Tibial artery (tissue), 4 donors: ENCODE data around the gene CCNL2.

Source experiments
- DNase-seq, 2 donors: peaks; one replicate each; pipeline ENCODE4 v3.0.0-alpha.2; 2019
- H3K27ac ChIP-seq, 2 donors: fragments of 200-600 bp; sonication (generic) in 1 of 2; 1 replicate in 1 of 2; 2 replicates in 1 of 2; pipeline ENCODE4 v1.5.1; 2018 to 2019; ENCODE audit warnings: mild to moderate bottlenecking in 1 of 2
- H3K27me3 ChIP-seq, 2 donors: fragments of 200-600 bp; sonication (generic) in 1 of 2; one replicate each; pipeline versions ENCODE4 v1.5.1 to v1.6.0; 2016 to 2019
- H3K36me3 ChIP-seq, 3 donors: fragments of 200-600 bp; sonication (generic) in 2 of 3; one replicate each; pipeline ENCODE4 v1.5.1; 2016 to 2019; ENCODE audit warnings: mild to moderate bottlenecking in 2 of 3
- H3K4me1 ChIP-seq, 4 donors: fragments of 200-600 bp; sonication (generic) in 2 of 4; 1 replicate in 3 of 4; 2 replicates in 1 of 4; pipeline ENCODE4 v1.5.1; 2016 to 2019
- H3K4me3 ChIP-seq, 2 donors: fragments of 200-600 bp; sonication (generic) in 1 of 2; 1 replicate in 1 of 2; 2 replicates in 1 of 2; pipeline ENCODE4 v1.5.1; 2018 to 2019; ENCODE audit warnings: mild to moderate bottlenecking in 2 of 2
- H3K9me3 ChIP-seq, 3 donors: fragments of 200-600 bp; sonication (generic) in 1 of 3; one replicate each; pipeline ENCODE4 v1.5.1; 2016 to 2019
- intact Hi-C: fragments of 100-400 bp; cut with DNase I; formaldehyde crosslinking; loops from one replicate; pipeline ENCODE4 v1.15.0; 2023; ENCODE audit warnings: low total_unique reads
- TF ChIP-seq, protein P1 (sequence below), 2 experiments: fragments of 200-600 bp in 1 of 2; fragments of 450-650 bp in 1 of 2; IDR thresholded peaks; one replicate each; pipeline ENCODE4 v1.5.1; 2017 to 2019; ENCODE audit warnings: antibody characterized with exemption in 2 of 2, mild to moderate bottlenecking in 1 of 2, moderate library complexity in 1 of 2

CCNL2 gene

DNA sequence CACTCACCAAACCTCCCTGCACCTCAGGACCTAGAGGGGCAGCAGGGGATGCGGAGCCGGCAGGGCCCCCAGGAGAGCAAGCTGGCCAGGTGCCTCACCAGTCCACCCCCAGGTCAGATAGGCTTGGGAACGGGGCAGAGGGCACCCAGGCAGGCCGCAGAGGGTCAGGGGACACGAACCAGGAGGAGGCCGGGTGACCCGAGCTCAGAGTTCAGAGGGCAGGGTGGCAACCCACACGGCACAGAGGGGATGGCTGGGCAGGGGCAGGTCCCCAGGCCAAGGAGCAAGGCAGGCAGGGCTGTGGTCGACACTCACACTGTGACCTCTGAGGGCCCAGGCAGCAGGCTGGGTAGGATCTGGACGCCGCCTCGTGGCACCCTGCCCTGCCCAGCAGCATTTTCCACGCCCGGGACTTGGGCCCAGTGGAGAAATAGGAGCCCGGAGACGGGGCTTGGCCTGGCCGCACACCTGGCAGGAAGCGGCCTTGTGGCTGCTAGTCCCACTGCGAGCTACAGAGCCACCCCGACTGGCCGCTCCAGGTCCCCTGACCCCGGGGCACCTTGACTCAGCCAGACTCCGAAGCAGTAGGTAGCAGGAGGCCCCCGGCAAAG lies 55.2 kb downstream of the CCNL2 start:
- intact Hi-C loops: no loop called here
- no peaks in the 10 kb centered on the region for H3K9me3 ChIP-seq
- no peak overlapping the region for H3K27ac ChIP-seq
- no peak for DNase-seq
- TF ChIP-seq, protein P1, sequence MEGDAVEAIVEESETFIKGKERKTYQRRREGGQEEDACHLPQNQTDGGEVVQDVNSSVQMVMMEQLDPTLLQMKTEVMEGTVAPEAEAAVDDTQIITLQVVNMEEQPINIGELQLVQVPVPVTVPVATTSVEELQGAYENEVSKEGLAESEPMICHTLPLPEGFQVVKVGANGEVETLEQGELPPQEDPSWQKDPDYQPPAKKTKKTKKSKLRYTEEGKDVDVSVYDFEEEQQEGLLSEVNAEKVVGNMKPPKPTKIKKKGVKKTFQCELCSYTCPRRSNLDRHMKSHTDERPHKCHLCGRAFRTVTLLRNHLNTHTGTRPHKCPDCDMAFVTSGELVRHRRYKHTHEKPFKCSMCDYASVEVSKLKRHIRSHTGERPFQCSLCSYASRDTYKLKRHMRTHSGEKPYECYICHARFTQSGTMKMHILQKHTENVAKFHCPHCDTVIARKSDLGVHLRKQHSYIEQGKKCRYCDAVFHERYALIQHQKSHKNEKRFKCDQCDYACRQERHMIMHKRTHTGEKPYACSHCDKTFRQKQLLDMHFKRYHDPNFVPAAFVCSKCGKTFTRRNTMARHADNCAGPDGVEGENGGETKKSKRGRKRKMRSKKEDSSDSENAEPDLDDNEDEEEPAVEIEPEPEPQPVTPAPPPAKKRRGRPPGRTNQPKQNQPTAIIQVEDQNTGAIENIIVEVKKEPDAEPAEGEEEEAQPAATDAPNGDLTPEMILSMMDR (IDR thresholded peaks at IDR 0.05): no peak
- peaks cover 4 to 33% (median 27%) of the 10 kb centered on the region in 3 donors for H3K36me3 ChIP-seq
- H3K27me3 ChIP-seq: no peaks in the 10 kb centered on the region
- peaks cover 0 to 50% (median 34%) of the 10 kb centered on the region in 4 donors for H3K4me1 ChIP-seq
- H3K4me3 ChIP-seq: no peak overlapping the region

DNA sequence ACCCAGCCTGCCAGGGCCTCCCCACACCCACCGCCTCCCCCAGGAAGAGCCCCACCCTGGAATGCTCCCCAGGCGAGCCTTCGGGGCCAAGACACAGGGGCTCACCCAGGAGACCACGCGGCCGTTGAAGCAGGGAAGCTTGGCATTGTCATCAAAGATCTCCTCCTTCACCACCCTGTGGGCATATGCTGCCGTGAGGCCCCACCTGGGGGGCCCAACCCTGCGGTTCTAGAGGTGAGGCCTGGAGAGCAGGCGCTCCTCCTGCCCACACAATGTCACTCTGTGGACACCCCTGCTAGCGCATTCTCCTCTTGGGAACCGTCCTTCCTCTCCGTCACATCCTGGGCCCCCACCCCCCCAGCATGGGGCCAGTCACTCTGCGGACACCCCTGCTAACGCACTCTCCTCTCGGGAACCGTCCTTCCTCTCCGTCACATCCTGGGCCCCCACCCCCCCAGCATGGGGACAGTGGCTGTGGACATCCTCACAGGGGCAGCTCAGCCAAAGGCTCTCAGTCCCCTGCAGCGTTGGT lies 56.5 kb downstream of the CCNL2 start:
- H3K27me3 ChIP-seq: no peaks in the 10 kb centered on the region
- TF ChIP-seq, protein P1 (IDR thresholded peaks at IDR 0.05): no peak
- H3K36me3 ChIP-seq: peaks cover 15 to 46% (median 39%) of the 10 kb centered on the region in 3 donors
- no peak overlapping the region for H3K27ac ChIP-seq
- peaks cover 0 to 40% (median 26%) of the 10 kb centered on the region in 4 donors for H3K4me1 ChIP-seq
- H3K4me3 ChIP-seq: no peak overlapping the region
- H3K9me3 ChIP-seq: no peaks in the 10 kb centered on the region
- DNase-seq: no peak
- intact Hi-C loops: no loop called here

DNA sequence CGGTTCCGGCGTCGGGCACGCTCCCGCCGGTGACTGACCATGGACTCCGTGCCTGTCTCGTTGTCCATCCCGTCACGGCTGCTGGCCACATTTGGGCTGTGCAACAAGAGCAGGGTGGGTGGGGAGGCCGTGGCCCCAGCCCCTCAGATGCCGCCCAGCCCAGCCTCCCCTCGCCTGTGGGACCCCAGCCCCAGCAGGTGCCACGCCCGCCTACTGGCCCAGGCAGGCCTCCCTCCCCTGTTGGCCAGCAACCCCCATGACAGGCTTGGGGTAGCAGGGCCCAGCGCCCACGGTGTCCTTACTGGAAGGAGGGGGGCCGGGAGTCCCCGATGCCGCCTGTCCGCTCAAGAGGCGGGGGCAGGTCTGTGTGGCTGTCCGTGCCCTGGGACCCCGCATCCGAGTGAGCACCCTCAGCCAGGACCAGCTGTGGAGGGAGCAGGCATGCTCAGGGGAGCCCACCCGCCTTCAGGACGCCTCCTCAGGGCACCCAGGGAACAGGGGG lies 57.0 kb downstream of the CCNL2 start:
- H3K9me3 ChIP-seq: no peaks in the 10 kb centered on the region
- peaks cover 15 to 51% (median 45%) of the 10 kb centered on the region in 3 donors for H3K36me3 ChIP-seq
- intact Hi-C loops: no loop called here
- no peaks in the 10 kb centered on the region for H3K27me3 ChIP-seq
- H3K4me1 ChIP-seq: peaks cover 0 to 35% (median 21%) of the 10 kb centered on the region in 4 donors
- no peak overlapping the region for H3K27ac ChIP-seq
- DNase-seq: no peak
- TF ChIP-seq, protein P1 (IDR thresholded peaks at IDR 0.05): no peak
- H3K4me3 ChIP-seq: no peak overlapping the region

DNA sequence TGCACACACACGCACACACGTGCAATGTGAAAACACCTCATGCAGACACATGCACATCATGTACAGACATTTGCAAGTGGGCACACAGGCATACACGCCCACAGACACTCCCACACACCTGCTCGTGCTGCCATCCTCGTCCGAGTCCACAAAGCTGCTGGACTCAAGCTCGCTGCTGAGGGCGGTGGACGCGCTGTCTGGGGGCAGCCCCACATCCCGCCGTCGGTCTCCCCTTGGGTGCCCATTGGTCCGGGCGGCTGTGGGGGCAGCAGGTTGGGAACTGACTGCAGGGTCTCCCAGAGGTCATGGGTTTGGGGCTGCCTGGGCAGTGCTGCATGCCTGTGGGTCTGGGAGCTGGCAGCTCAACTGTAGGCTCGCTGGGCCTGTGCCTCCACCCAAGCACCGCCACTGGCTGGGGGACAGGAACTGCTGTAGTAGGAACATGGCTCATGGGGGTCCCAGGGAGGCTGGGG lies 57.5 kb downstream of the CCNL2 start:
- no peak overlapping the region for H3K27ac ChIP-seq
- TF ChIP-seq, protein P1 (IDR thresholded peaks at IDR 0.05): no peak
- H3K4me3 ChIP-seq: no peak overlapping the region
- intact Hi-C loops: no loop called here
- DNase-seq: no peak
- no peaks in the 10 kb centered on the region for H3K9me3 ChIP-seq
- peaks cover 15 to 57% (median 48%) of the 10 kb centered on the region in 3 donors for H3K36me3 ChIP-seq
- H3K27me3 ChIP-seq: no peaks in the 10 kb centered on the region
- peaks cover 0 to 30% (median 16%) of the 10 kb centered on the region in 4 donors for H3K4me1 ChIP-seq

DNA sequence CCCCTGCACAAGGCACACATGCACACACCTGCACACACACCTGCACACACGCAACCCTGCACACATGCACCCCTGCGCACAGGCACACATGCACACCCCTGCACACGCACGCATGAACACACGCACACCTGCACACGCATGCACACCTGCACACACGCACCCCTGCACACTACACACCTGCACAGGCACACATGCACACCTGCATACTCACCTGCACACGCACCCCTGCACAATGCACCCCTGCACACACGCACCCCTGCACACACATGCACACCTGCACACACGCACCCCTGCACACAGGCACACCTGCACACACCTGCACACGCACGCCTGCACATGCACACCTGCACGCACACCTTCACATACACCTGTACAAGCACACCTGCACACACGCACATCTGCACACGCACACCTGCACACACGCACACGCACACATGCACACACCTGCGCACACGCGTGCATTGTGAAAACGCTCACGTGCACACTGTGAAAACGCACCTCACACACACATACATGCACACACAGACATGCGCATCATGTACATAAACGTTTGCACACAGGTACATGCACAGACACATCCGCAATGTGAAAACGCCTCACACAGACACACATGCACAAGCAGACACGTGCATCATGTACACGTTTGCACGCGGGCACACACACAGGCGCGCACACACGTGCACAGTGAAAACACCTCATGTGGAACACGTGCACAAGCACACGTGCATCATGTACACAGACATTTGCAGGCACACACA lies 58.2 kb downstream of the CCNL2 start:
- no peak overlapping the region for H3K4me3 ChIP-seq
- intact Hi-C loops: no loop called here
- H3K4me1 ChIP-seq: peaks cover 0 to 24% (median 10%) of the 10 kb centered on the region in 4 donors
- no peak overlapping the region for H3K27ac ChIP-seq
- H3K36me3 ChIP-seq: peaks cover 15 to 63% (median 54%) of the 10 kb centered on the region in 3 donors
- H3K9me3 ChIP-seq: no peaks in the 10 kb centered on the region
- no peaks in the 10 kb centered on the region for H3K27me3 ChIP-seq
- TF ChIP-seq, protein P1 (IDR thresholded peaks at IDR 0.05): no peak
- no peak for DNase-seq
